WTC11 (cell line): ENCODE measurements around the gene ETV6.

ENCODE experiments used
- CTCF ChIP-seq: fragments of 200-600 bp; IDR thresholded peaks from 2 replicates; pipeline ENCODE4 v1.8.0; 2022; ENCODE audit warnings: antibody characterized with exemption
- E2F4 ChIP-seq: sonication (generic); formaldehyde crosslinking; IDR thresholded peaks from 2 replicates; pipeline ENCODE4 v1.8.1; 2022; ENCODE audit warnings: low read depth, mild to moderate bottlenecking, moderate library complexity, missing genetic modification reagents, borderline replicate concordance
- GABPB1 ChIP-seq: sonication (generic); formaldehyde crosslinking; IDR thresholded peaks from 2 replicates; pipeline ENCODE4 v1.8.1; 2023; ENCODE audit warnings: mild to moderate bottlenecking, missing genetic modification reagents
- MAX ChIP-seq: sonication (generic); formaldehyde crosslinking; IDR thresholded peaks from 2 replicates; pipeline ENCODE4 v1.8.0; 2022; ENCODE audit warnings: mild to moderate bottlenecking, missing genetic modification reagents
- ZNF512 ChIP-seq: sonication (generic); formaldehyde crosslinking; IDR thresholded peaks from 2 replicates; pipeline ENCODE4 v1.8.1; 2022; ENCODE audit warnings: missing genetic modification reagents, borderline replicate concordance
- TF ChIP-seq, protein P1 (sequence below): sonication (generic); formaldehyde crosslinking; IDR thresholded peaks from 2 replicates; pipeline ENCODE4 v1.8.0; 2022; ENCODE audit warnings: missing genetic modification reagents

DNA sequence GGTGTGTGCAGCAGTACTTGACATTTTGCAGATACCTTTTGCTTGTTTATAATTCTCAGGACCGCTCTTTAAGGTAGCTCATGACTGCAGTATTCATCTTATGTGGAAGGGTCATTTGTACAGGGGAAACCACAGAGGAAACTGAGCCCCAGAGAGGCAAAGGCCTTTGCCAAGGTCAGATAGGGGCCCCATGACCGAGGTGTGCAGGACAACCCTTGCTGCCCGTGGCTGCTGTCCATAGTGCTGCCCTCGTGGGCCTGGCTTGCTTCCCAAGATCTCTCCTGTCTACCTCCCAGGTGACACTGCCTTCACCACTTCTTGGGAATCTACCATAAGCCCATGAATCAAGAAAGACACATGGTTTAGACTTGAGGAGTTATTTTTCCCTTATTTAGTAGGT is 222.6 kb downstream of the ETV6 start:
- TF ChIP-seq ZNF512 (CRISPR knock-in tag) = no peak
- no peak for TF ChIP-seq E2F4
- TF ChIP-seq CTCF = no peak
- no peak for TF ChIP-seq GABPB1
- TF ChIP-seq, protein P1, sequence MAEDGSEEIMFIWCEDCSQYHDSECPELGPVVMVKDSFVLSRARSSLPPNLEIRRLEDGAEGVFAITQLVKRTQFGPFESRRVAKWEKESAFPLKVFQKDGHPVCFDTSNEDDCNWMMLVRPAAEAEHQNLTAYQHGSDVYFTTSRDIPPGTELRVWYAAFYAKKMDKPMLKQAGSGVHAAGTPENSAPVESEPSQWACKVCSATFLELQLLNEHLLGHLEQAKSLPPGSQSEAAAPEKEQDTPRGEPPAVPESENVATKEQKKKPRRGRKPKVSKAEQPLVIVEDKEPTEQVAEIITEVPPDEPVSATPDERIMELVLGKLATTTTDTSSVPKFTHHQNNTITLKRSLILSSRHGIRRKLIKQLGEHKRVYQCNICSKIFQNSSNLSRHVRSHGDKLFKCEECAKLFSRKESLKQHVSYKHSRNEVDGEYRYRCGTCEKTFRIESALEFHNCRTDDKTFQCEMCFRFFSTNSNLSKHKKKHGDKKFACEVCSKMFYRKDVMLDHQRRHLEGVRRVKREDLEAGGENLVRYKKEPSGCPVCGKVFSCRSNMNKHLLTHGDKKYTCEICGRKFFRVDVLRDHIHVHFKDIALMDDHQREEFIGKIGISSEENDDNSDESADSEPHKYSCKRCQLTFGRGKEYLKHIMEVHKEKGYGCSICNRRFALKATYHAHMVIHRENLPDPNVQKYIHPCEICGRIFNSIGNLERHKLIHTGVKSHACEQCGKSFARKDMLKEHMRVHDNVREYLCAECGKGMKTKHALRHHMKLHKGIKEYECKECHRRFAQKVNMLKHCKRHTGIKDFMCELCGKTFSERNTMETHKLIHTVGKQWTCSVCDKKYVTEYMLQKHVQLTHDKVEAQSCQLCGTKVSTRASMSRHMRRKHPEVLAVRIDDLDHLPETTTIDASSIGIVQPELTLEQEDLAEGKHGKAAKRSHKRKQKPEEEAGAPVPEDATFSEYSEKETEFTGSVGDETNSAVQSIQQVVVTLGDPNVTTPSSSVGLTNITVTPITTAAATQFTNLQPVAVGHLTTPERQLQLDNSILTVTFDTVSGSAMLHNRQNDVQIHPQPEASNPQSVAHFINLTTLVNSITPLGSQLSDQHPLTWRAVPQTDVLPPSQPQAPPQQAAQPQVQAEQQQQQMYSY = no peak
- TF ChIP-seq MAX (CRISPR knock-in tag) = no peak
